GM12878 (cell line): ENCODE data around the gene PGA4. TPM values are rescaled to one million over a fixed set of nuclear protein-coding genes. Genes with fewer than 3 reads are reported as not detected.

ENCODE experiments used
- ATAC-seq: fragments of 200-7000 bp; cut with Tn5 transposase; 3 replicates; pipeline ENCODE4 v1.9.1; 2020; ENCODE audit warnings: mild to moderate bottlenecking, moderate library complexity
- BruUV-seq: library from RNA; stranded (reverse); fragments of 400-500 nt; replicated peaks from 2 replicates; lab custom pipeline; 2021; lab: Mats Ljungman, UMichigan
- CTCF ChIA-PET: fragments of 300-600 bp; sonication (Branson Sonifier 250); formaldehyde crosslinking; extraction: SDS; loops from one replicate; lab custom pipeline; 2021; ENCODE audit warnings: inconsistent platforms; lab: Yijun Ruan, JAX
- POLR2A ChIA-PET: fragments of 350-600 bp; formaldehyde crosslinking; extraction: SDS; loops from one replicate; lab custom pipeline; 2021; ENCODE audit warnings: inconsistent platforms; lab: Charles Lee
- RAD21 ChIA-PET: fragments of 300-600 bp; sonication (Branson Sonifier 250); formaldehyde crosslinking; loops from one replicate; lab custom pipeline; 2023; ENCODE audit warnings: antibody characterized with exemption; ENCODE audit not compliant: unreplicated experiment; lab: Charles Lee
- SMC1A ChIA-PET: fragments of 300-600 bp; sonication (Branson Sonifier 250); formaldehyde crosslinking; loops from one replicate; lab custom pipeline; 2023; ENCODE audit not compliant: unreplicated experiment, uncharacterized antibody; lab: Charles Lee
- DNase-seq: peaks from one replicate; pipeline ENCODE4 v3.0.0-alpha.2; 2011; ENCODE audit warnings: low read depth, low spot score
- FAIRE-seq: peaks from 3 replicates; lab custom pipeline; 2011; peaks lifted over from hg19 to GRCh38; lab: Jason Lieb, UNC
- H2AFZ ChIP-seq: 2 replicates; pipeline ENCODE4 v1.6.0; 2011; ENCODE audit warnings: low read depth, low read length, control low read depth; ENCODE audit not compliant: control insufficient read depth
- H3K27ac ChIP-seq: 2 replicates; pipeline ENCODE4 v1.5.1; 2011; ENCODE audit warnings: control low read depth; ENCODE audit not compliant: control insufficient read depth, insufficient read depth
- H3K27me3 ChIP-seq, 2 experiments: replicated peaks in 1 of 2; 2 replicates each; pipeline versions ENCODE4 v1.6.0 to v1.6.1; 2011; ENCODE audit warnings: low read length in 1 of 2; ENCODE audit not compliant: control insufficient read depth in 2 of 2, insufficient read depth in 2 of 2
- H3K36me3 ChIP-seq, 2 experiments: 2 replicates each; pipeline ENCODE4 v1.5.1; 2011; ENCODE audit warnings: low read length in 1 of 2; ENCODE audit not compliant: control insufficient read depth in 2 of 2, insufficient read depth in 2 of 2
- H3K4me1 ChIP-seq: 2 replicates; pipeline ENCODE4 v1.6.1; 2011; ENCODE audit warnings: mild to moderate bottlenecking, low read length, moderate library complexity, mixed read lengths; ENCODE audit not compliant: control insufficient read depth, insufficient read depth
- H3K4me2 ChIP-seq: 2 replicates; pipeline ENCODE4 v1.6.0; 2011; ENCODE audit warnings: control low read depth; ENCODE audit not compliant: control insufficient read depth, insufficient read depth
- H3K4me3 ChIP-seq: fragments of 200-600 bp; sonication (generic); 2 replicates; pipeline ENCODE4 v1.5.1; 2016
- H3K79me2 ChIP-seq: 2 replicates; pipeline ENCODE4 v1.6.0; 2011; ENCODE audit warnings: low read length; ENCODE audit not compliant: control insufficient read depth, insufficient read depth
- H3K9ac ChIP-seq: 2 replicates; pipeline ENCODE4 v1.8.0; 2011; ENCODE audit warnings: low read length, control low read depth, mixed read lengths; ENCODE audit not compliant: control insufficient read depth, insufficient read depth
- H3K9me3 ChIP-seq: replicated peaks from 3 replicates; pipeline ENCODE4 v1.5.1; 2011; ENCODE audit warnings: mild to moderate bottlenecking, low read length; ENCODE audit not compliant: control insufficient read depth, insufficient read depth
- H4K20me1 ChIP-seq: 2 replicates; pipeline ENCODE4 v1.6.0; 2011; ENCODE audit not compliant: control insufficient read depth, insufficient read depth
- E2F4 ChIP-seq: IDR thresholded peaks from 2 replicates; pipeline ENCODE4 v1.6.1; 2012; ENCODE audit warnings: low read depth, low read length, improper control_type of control experiment
- ESRRA ChIP-seq: IDR thresholded peaks from 2 replicates; pipeline ENCODE4 v1.6.1; 2012; ENCODE audit warnings: mild to moderate bottlenecking, low read length, improper control_type of control experiment
- HDAC2 ChIP-seq: fragments of 200-600 bp; sonication (generic); IDR thresholded peaks from 2 replicates; pipeline ENCODE4 v1.6.1; 2017
- POLR2AphosphoS2 ChIP-seq: IDR thresholded peaks from 2 replicates; pipeline ENCODE4 v1.6.1; 2011; ENCODE audit warnings: low read depth, mild to moderate bottlenecking, low read length, improper control_type of control experiment, moderate library complexity
- RB1 ChIP-seq: fragments of 450-650 bp; formaldehyde crosslinking; IDR thresholded peaks from 2 replicates; pipeline ENCODE4 v1.6.1; 2017; ENCODE audit warnings: mild to moderate bottlenecking, borderline replicate concordance
- ZBTB11 ChIP-seq: fragments of 450-650 bp; formaldehyde crosslinking; IDR thresholded peaks from 2 replicates; pipeline ENCODE4 v1.5.0; 2022; ENCODE audit warnings: mild to moderate bottlenecking, missing genetic modification characterization
- ZZZ3 ChIP-seq: IDR thresholded peaks from 2 replicates; pipeline ENCODE4 v1.6.1; 2011; ENCODE audit warnings: low read depth; ENCODE audit not compliant: control insufficient read depth, insufficient read length
- WGBS: methylation state at CpG from one replicate; pipeline ENCODE4 v1.1.6; 2016; ENCODE audit warnings: low lambda C conversion rate; ENCODE audit not compliant: insufficient replicate concordance, insufficient coverage; ENCODE audit errors: missing lambda C conversion rate; 5-methylcytosine and 5-hydroxymethylcytosine counted together
- in situ Hi-C: fragments of 300-500 bp; cut with MboI; formaldehyde crosslinking; loops from 9 replicates; pipeline ENCODE4 v1.14.3; 2018; ENCODE audit warnings: mixed read lengths
- intact Hi-C: fragments of 100-400 bp; cut with micrococcal nuclease; formaldehyde crosslinking; loops from one replicate; pipeline ENCODE4 v1.14.2; 2022; ENCODE audit not compliant: unreplicated experiment
- polyA plus RNA-seq, 11 experiments: library from polyadenylated mRNA; depleted of rRNA in 4 of 11; unstranded in 6 of 11; stranded (reverse) in 5 of 11; fragments of >200 nt; fragmentation: Nextera tagmentation in 4 of 11; fragmentation: Illumina TruSeq in 1 of 11; extraction: Ambion mirVana in 4 of 11; extraction: Trizol in 1 of 11; gene quantifications; 1 replicate in 1 of 11; 2 replicates in 10 of 11; pipeline versions ENCODE4 v1.2.1 to v1.2.3, GENCODE V29; 2011 to 2016; ENCODE audit warnings: inconsistent platforms in 2 of 11, missing spikeins in 2 of 11, low read depth in 1 of 11
- total RNA-seq, 4 experiments: library from RNA; depleted of rRNA in 3 of 4; stranded (reverse); fragments of >200 nt in 3 of 4; fragmentation: Illumina TruSeq in 1 of 4; extraction: Trizol in 1 of 4; gene quantifications; 2 replicates each; pipeline versions ENCODE4 v1.2.1 to v1.2.3, GENCODE V29; 2013 to 2021

Gene PGA4
- total and polyA plus RNA-seq, 10 of the 15 experiments (the other 5 are each of a cell fraction or from before 2014, with no cell fraction given), result not detected

- H2AFZ ChIP-seq, result no peak overlapping the region
- in situ Hi-C loops (loop anchor here (5.0 kb wide), 1 partner anchor 135 kb away; the partner anchor contains the start of gene TMEM216), intact Hi-C loops (loop anchor here (10.0 kb wide), 1 partner anchor 78 kb away; the partner anchor contains the start of genes DDB1 and TKFC)
- no peaks in the 10 kb centered on the region for H3K9me3 ChIP-seq
- whole genome bisulfite sequencing, result 51% methylated on average over 18 of the region's 18 CpGs
- no peak for ATAC-seq
- H3K79me2 ChIP-seq, result no peaks in the 10 kb centered on the region
- CTCF ChIA-PET, result interaction anchor here (1.0 kb wide), 2 partner anchors 136 to 260 kb away, joined by 3 to 4 read pairs; no protein-coding TSS in a partner anchor
- no peaks in the 10 kb centered on the region for H3K4me1 ChIP-seq
- no peak for TF ChIP-seq E2F4
- TF ChIP-seq ZZZ3, result no peak
- no peak for TF ChIP-seq ESRRA
- no peak for TF ChIP-seq HDAC2
- no peak for TF ChIP-seq RB1
- no peak for TF ChIP-seq ZBTB11 (CRISPR knock-in tag)
- no peak for TF ChIP-seq POLR2AphosphoS2
- POLR2A ChIA-PET, result no interaction called here
- no TSS peak for BruUV-seq
- H3K36me3 ChIP-seq, result no peaks in the 10 kb centered on the region
- H4K20me1 ChIP-seq, result no peaks in the 10 kb centered on the region
- no peak for FAIRE-seq
- DNase-seq, result no peak
- no peak overlapping the region for H3K9ac ChIP-seq
- no peak overlapping the region for H3K27ac ChIP-seq
- RAD21 ChIA-PET, result interaction anchor here (0.9 to 1.2 kb wide), 3 partner anchors 129 to 493 kb away, joined by 3 to 7 read pairs (median 4); no protein-coding TSS in a partner anchor
- no peak overlapping the region for H3K4me2 ChIP-seq
- SMC1A ChIA-PET, result interaction anchor here (5.2 kb wide), 1 partner anchor 128 kb away, joined by 30 read pairs; no protein-coding TSS in a partner anchor
- H3K27me3 ChIP-seq, result no peaks in the 10 kb centered on the region
- H3K4me3 ChIP-seq, result no peak overlapping the region
Observed at GRCh38 chr11:61256710-61257482, 34.7 kb downstream of the PGA4 start.
